H9 (cell line): ENCODE measurements around the gene RORC. TPM values are rescaled to one million over a fixed set of nuclear protein-coding genes. Genes with fewer than 3 reads are reported as not detected.

ENCODE experiments used
- DNase-seq: peaks from one replicate; pipeline ENCODE4 v3.0.0-alpha.2; 2017
- H2AFZ ChIP-seq: one replicate; pipeline ENCODE4 v1.6.1; 2013; ENCODE audit warnings: mild to moderate bottlenecking, low read length, control low read depth, moderate library complexity
- H2AK5ac ChIP-seq: 2 replicates; pipeline ENCODE4 v1.6.1; 2013; ENCODE audit warnings: low read length, control low read depth, mixed read lengths; ENCODE audit not compliant: insufficient read length
- H2BK120ac ChIP-seq: one replicate; pipeline ENCODE4 v1.6.1; 2013; ENCODE audit warnings: low read depth, mild to moderate bottlenecking, low read length, control low read depth, inconsistent platforms; ENCODE audit not compliant: poor library complexity, severe bottlenecking
- H2BK12ac ChIP-seq: 2 replicates; pipeline ENCODE4 v1.6.1; 2013; ENCODE audit warnings: low read length, control low read depth, mixed read lengths, low read depth; ENCODE audit not compliant: insufficient read length
- H2BK15ac ChIP-seq: 2 replicates; pipeline ENCODE4 v1.6.1; 2013; ENCODE audit warnings: low read depth, low read length, control low read depth
- H2BK20ac ChIP-seq: one replicate; pipeline ENCODE4 v1.6.1; 2013; ENCODE audit warnings: low read depth, mild to moderate bottlenecking, low read length, control low read depth, inconsistent platforms; ENCODE audit not compliant: poor library complexity, severe bottlenecking
- H2BK5ac ChIP-seq: 2 replicates; pipeline ENCODE4 v1.6.1; 2013; ENCODE audit warnings: low read length, control low read depth, mixed read lengths; ENCODE audit not compliant: insufficient read length
- H3K14ac ChIP-seq: 2 replicates; pipeline ENCODE4 v1.6.1; 2013; ENCODE audit warnings: low read length, control low read depth; ENCODE audit not compliant: insufficient read depth
- H3K18ac ChIP-seq: 2 replicates; pipeline ENCODE4 v1.6.1; 2013; ENCODE audit warnings: low read depth, mild to moderate bottlenecking, mixed read lengths, low read length, control low read depth; ENCODE audit not compliant: insufficient read length
- H3K23ac ChIP-seq: 2 replicates; pipeline ENCODE4 v1.6.1; 2013; ENCODE audit warnings: low read length, control low read depth, mixed read lengths, low read depth; ENCODE audit not compliant: insufficient read length
- H3K23me2 ChIP-seq: 2 replicates; pipeline ENCODE4 v1.6.1; 2013; ENCODE audit warnings: low read depth, mild to moderate bottlenecking, mixed read lengths, low read length, control low read depth; ENCODE audit not compliant: insufficient read length, poor library complexity, severe bottlenecking
- H3K27ac ChIP-seq: 2 replicates; pipeline ENCODE4 v1.5.1; 2013; ENCODE audit warnings: low read length, control low read depth, mixed read lengths, low read depth; ENCODE audit not compliant: insufficient read length
- H3K27me3 ChIP-seq: 2 replicates; pipeline ENCODE4 v1.6.1; 2013; ENCODE audit warnings: low read length, control low read depth, inconsistent platforms; ENCODE audit not compliant: insufficient read depth
- H3K4ac ChIP-seq: 2 replicates; pipeline ENCODE4 v1.6.1; 2013; ENCODE audit warnings: low read depth, mild to moderate bottlenecking, control low read depth, inconsistent platforms, low read length, moderate library complexity
- H3K4me1 ChIP-seq: 2 replicates; pipeline ENCODE4 v1.6.1; 2013; ENCODE audit warnings: low read length, control low read depth, inconsistent platforms; ENCODE audit not compliant: insufficient read depth
- H3K4me2 ChIP-seq: 2 replicates; pipeline ENCODE4 v1.6.1; 2013; ENCODE audit warnings: low read length, control low read depth, mixed read lengths; ENCODE audit not compliant: insufficient read length, insufficient read depth
- H3K56ac ChIP-seq: 2 replicates; pipeline ENCODE4 v1.6.1; 2013; ENCODE audit warnings: low read depth, mild to moderate bottlenecking, mixed read lengths, low read length, control low read depth; ENCODE audit not compliant: insufficient read length
- H3K79me1 ChIP-seq: 2 replicates; pipeline ENCODE4 v1.6.1; 2013; ENCODE audit warnings: low read depth, mild to moderate bottlenecking, moderate library complexity, low read length, control low read depth, inconsistent platforms; ENCODE audit not compliant: insufficient read depth, poor library complexity, severe bottlenecking
- H3K79me2 ChIP-seq: 2 replicates; pipeline ENCODE4 v1.6.1; 2013; ENCODE audit warnings: low read length, control low read depth, inconsistent platforms; ENCODE audit not compliant: insufficient read depth
- H3K9ac ChIP-seq: 2 replicates; pipeline ENCODE4 v1.6.1; 2013; ENCODE audit warnings: low read length, control low read depth, mixed read lengths; ENCODE audit not compliant: insufficient read length; ENCODE audit errors: extremely low read depth
- H3K9me3 ChIP-seq: one replicate; pipeline ENCODE4 v1.6.1; 2013; ENCODE audit warnings: low read depth, low read length, inconsistent platforms; ENCODE audit not compliant: control insufficient read depth
- H3T11ph ChIP-seq: one replicate; pipeline ENCODE4 v1.6.1; 2013; ENCODE audit warnings: mild to moderate bottlenecking, low read length, control low read depth, inconsistent platforms
- H4K20me1 ChIP-seq: one replicate; pipeline ENCODE4 v1.6.1; 2013; ENCODE audit not compliant: control insufficient read depth, insufficient read length, insufficient read depth
- H4K5ac ChIP-seq: 2 replicates; pipeline ENCODE4 v1.6.1; 2013; ENCODE audit warnings: low read depth, mild to moderate bottlenecking, mixed read lengths, low read length, control low read depth; ENCODE audit not compliant: insufficient read length
- H4K8ac ChIP-seq: replicated peaks from 2 replicates; pipeline ENCODE4 v1.6.1; 2013; ENCODE audit warnings: low read length, control low read depth, mixed read lengths, low read depth; ENCODE audit not compliant: insufficient read length
- H4K91ac ChIP-seq: 2 replicates; pipeline ENCODE4 v1.6.1; 2013; ENCODE audit warnings: low read depth, mild to moderate bottlenecking, moderate library complexity, mixed read lengths, low read length, control low read depth; ENCODE audit not compliant: insufficient read length
- H3K27ac Mint-ChIP-seq, 3 experiments: 2 replicates in 2 of 3; 3 replicates in 1 of 3; pipeline ENCODE4 v1.8.0; 2020 to 2021; ENCODE audit warnings: mixed read lengths in 3 of 3, mild to moderate bottlenecking in 1 of 3, moderate library complexity in 1 of 3
- H3K27me3 Mint-ChIP-seq: 2 replicates; pipeline ENCODE4 v1.8.0; 2021; ENCODE audit warnings: low read depth, mild to moderate bottlenecking, moderate library complexity, mixed read lengths
- H3K36me3 Mint-ChIP-seq, 3 experiments: 2 replicates in 2 of 3; 3 replicates in 1 of 3; pipeline ENCODE4 v1.8.0; 2020 to 2021; ENCODE audit warnings: low read depth in 3 of 3, mixed read lengths in 3 of 3; ENCODE audit not compliant: insufficient read depth in 1 of 3
- H3K4me1 Mint-ChIP-seq, 2 experiments: 2 replicates each; pipeline ENCODE4 v1.8.0; 2020; ENCODE audit warnings: mixed read lengths in 2 of 2
- H3K4me3 Mint-ChIP-seq, 2 experiments: 2 replicates in 1 of 2; 3 replicates in 1 of 2; pipeline ENCODE4 v1.8.0; 2020 to 2021; ENCODE audit warnings: mild to moderate bottlenecking in 2 of 2, mixed read lengths in 2 of 2, moderate library complexity in 1 of 2
- H3K9me3 Mint-ChIP-seq, 2 experiments: 2 replicates in 1 of 2; 3 replicates in 1 of 2; pipeline ENCODE4 v1.8.0; 2020; ENCODE audit warnings: mild to moderate bottlenecking in 2 of 2, mixed read lengths in 2 of 2, moderate library complexity in 1 of 2
- WGBS: extraction: QIAGEN DNeasy Blood & Tissue Kit; methylation state at CpG from one replicate; pipeline ENCODE4 v1.1.7; 2013; ENCODE audit warnings: missing lambda C conversion rate, low lambda C conversion rate, mixed read lengths; ENCODE audit not compliant: insufficient read length; ENCODE audit errors: extremely low coverage; 5-methylcytosine and 5-hydroxymethylcytosine counted together
- total RNA-seq: library from RNA; stranded (reverse); gene quantifications from 2 replicates; pipeline ENCODE4 v1.2.1, GENCODE V29; 2021
- TF ChIP-seq, protein P1 (sequence below): fragments of 200-600 bp; sonication (generic); conservative IDR thresholded peaks from 3 replicates; pipeline ENCODE4 v1.8.0; 2021; ENCODE audit warnings: antibody characterized with exemption, mild to moderate bottlenecking

Gene RORC
- total RNA-seq, 1 experiment from 2014 or later, result 0.52 TPM

DNA sequence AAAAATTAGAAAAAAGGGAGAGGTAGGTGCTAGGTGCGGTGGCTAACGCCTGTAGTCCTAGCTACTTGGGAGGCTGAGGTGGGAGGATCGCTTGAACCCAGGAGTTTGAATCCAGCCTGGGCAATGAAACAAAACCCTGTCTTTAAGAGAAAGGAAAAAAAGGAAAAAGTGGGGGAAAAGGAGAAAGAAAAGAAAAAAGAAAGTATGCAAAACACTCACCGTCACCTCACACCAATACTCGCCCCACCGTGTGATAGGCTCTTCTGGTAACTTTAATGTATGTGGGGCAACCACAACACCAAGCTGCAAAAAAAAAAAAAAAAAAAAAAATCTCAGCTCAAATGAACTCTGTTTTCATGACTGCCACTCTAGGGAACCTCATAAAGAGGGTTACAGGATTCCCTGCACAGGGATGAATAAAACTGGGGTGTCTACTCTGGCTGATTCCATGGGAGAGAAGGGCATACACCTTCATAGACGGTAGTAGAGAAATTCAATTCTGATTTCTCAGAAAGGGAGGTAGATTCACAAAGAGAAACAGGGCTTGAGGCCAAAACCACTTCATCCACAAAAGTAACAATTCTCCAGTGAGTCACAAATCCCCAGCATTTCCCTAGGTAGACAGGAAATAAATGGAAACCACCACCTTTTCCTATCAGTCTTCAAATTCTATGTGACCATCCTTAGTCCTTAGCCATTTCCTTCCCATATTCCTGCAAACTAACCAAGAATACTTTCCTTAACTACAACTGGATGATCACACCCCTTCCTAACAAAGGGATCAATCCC, 70.8 kb downstream of the RORC start:
- Histone ChIP-seq H3K9me3 (no peaks in the 10 kb centered on the region), H3K4ac (no peak overlapping the region), H4K20me1 (no peaks in the 10 kb centered on the region), H3K79me2 (no peaks in the 10 kb centered on the region), H3T11ph (no peak overlapping the region), H3K27me3 (no peaks in the 10 kb centered on the region), H3K4me1 (no peaks in the 10 kb centered on the region; the same call in none of the 2 replicates), H3K79me1 (no peaks in the 10 kb centered on the region), H4K5ac (no peak overlapping the region), H4K8ac (no peak overlapping the region), H2BK5ac (no peak overlapping the region), H3K9ac (no peak overlapping the region), H3K23ac (no peak overlapping the region), H2BK20ac (no peak overlapping the region), H3K4me2 (no peak overlapping the region), H2AFZ (no peak overlapping the region), H3K18ac (no peak overlapping the region), H3K23me2 (peaks cover 9% of the 10 kb centered on the region), H2BK15ac (no peak overlapping the region), H3K27ac (no peak overlapping the region), H3K56ac (no peak overlapping the region), H3K14ac (no peak overlapping the region), H4K91ac (no peak overlapping the region), H2AK5ac (no peak overlapping the region), H2BK120ac (no peak overlapping the region), H2BK12ac (no peak overlapping the region)
- WGBS, result no CpG with 5 or more reads among the region's 7 CpGs
- TF ChIP-seq, protein P1, sequence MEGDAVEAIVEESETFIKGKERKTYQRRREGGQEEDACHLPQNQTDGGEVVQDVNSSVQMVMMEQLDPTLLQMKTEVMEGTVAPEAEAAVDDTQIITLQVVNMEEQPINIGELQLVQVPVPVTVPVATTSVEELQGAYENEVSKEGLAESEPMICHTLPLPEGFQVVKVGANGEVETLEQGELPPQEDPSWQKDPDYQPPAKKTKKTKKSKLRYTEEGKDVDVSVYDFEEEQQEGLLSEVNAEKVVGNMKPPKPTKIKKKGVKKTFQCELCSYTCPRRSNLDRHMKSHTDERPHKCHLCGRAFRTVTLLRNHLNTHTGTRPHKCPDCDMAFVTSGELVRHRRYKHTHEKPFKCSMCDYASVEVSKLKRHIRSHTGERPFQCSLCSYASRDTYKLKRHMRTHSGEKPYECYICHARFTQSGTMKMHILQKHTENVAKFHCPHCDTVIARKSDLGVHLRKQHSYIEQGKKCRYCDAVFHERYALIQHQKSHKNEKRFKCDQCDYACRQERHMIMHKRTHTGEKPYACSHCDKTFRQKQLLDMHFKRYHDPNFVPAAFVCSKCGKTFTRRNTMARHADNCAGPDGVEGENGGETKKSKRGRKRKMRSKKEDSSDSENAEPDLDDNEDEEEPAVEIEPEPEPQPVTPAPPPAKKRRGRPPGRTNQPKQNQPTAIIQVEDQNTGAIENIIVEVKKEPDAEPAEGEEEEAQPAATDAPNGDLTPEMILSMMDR, result no peak
- Mint-ChIP-seq H3K4me3 (peak overlapping the region; percentile 34 to 58; a peak in 3 of 5 replicates), H3K4me1 (peaks cover 9 to 12% of the 10 kb centered on the region in 2 experiments), H3K9me3 (no peaks in the 10 kb centered on the region), H3K27me3 (no peaks in the 10 kb centered on the region), H3K36me3 (peaks cover 22 to 40% (median 33%) of the 10 kb centered on the region in 3 experiments; a peak in 6 of 7 replicates), H3K27ac (no peak overlapping the region)
- no peak for DNase-seq
